ENCODE measurements around the gene NSUN3. TPM values are rescaled to one million over a fixed set of nuclear protein-coding genes. Genes with fewer than 3 reads are reported as not detected.
A peak's percentile ranks its signal among the peaks of the same experiment; 100 is the strongest.

Gene NSUN3
- total RNA-seq, 1 donor from 2014 or later, result 18.0 TPM

GRCh38 chr3:94049267-94049666 is 13.6 kb upstream of the NSUN3 start:
- H3K9me3 ChIP-seq, result no peaks in the 10 kb centered on the region
- no peaks in the 10 kb centered on the region for H3K27me3 ChIP-seq
- ATAC-seq (no peak), DNase-seq (no peak)
- H3K4me1 ChIP-seq, result no peaks in the 10 kb centered on the region
- intact Hi-C loops (cut with DNase I), result no loop called here
- H3K36me3 ChIP-seq, result peaks cover 12% of the 10 kb centered on the region
- no peak overlapping the region for H3K4me3 ChIP-seq
- TF ChIP-seq CTCF (IDR thresholded peaks at IDR 0.05), result no peak
- H3K27ac ChIP-seq, result no peak overlapping the region

- H3K27ac ChIP-seq, result no peak overlapping the region
- intact Hi-C loops (cut with DNase I), result no loop called here
- no peak for ATAC-seq
- DNase-seq, result no peak
- no peak for TF ChIP-seq CTCF (IDR thresholded peaks at IDR 0.05)
- no peaks in the 10 kb centered on the region for H3K27me3 ChIP-seq
- peaks cover 12% of the 10 kb centered on the region for H3K36me3 ChIP-seq
- H3K4me3 ChIP-seq, result no peak overlapping the region
- no peaks in the 10 kb centered on the region for H3K9me3 ChIP-seq
- H3K4me1 ChIP-seq, result no peaks in the 10 kb centered on the region
Observed at GRCh38 chr3:94050546-94050945, 12.3 kb upstream of the NSUN3 start.

GRCh38 chr3:94061297-94061696 is 1.6 kb upstream of the NSUN3 start:
- H3K27ac ChIP-seq, result no peak overlapping the region
- intact Hi-C loops (cut with DNase I), result loop anchor here (10.0 kb wide), 1 partner anchor 56 kb away; no protein-coding TSS in a partner anchor
- H3K4me1 ChIP-seq, result peaks cover 28% of the 10 kb centered on the region
- H3K9me3 ChIP-seq, result no peaks in the 10 kb centered on the region
- ATAC-seq (no peak), DNase-seq (no peak)
- no peaks in the 10 kb centered on the region for H3K36me3 ChIP-seq
- no peaks in the 10 kb centered on the region for H3K27me3 ChIP-seq
- no peak overlapping the region for H3K4me3 ChIP-seq
- TF ChIP-seq CTCF (IDR thresholded peaks at IDR 0.05), result no peak

- no peaks in the 10 kb centered on the region for H3K9me3 ChIP-seq
- H3K36me3 ChIP-seq, result peaks cover 7% of the 10 kb centered on the region
- ATAC-seq, result no peak
- peak overlapping the region; percentile 98 for H3K27ac ChIP-seq
- no peaks in the 10 kb centered on the region for H3K27me3 ChIP-seq
- TF ChIP-seq CTCF (IDR thresholded peaks at IDR 0.05), result no peak
- H3K4me1 ChIP-seq, result peaks cover 28% of the 10 kb centered on the region
- intact Hi-C loops (cut with DNase I), result loop anchor here (10.0 kb wide), 1 partner anchor 59 kb away; no protein-coding TSS in a partner anchor
- DNase-seq, result no peak
- H3K4me3 ChIP-seq, result peak overlapping the region; percentile 82
Observed at GRCh38 chr3:94063496-94064119, 747 bp downstream of the NSUN3 start.

GRCh38 chr3:94064243-94064860 is 1.5 kb downstream of the NSUN3 start:
- Histone ChIP-seq H3K27ac (no peak overlapping the region), H3K36me3 (peaks cover 7% of the 10 kb centered on the region), H3K4me1 (peaks cover 28% of the 10 kb centered on the region), H3K9me3 (no peaks in the 10 kb centered on the region), H3K4me3 (peak overlapping the region; percentile 82), H3K27me3 (no peaks in the 10 kb centered on the region)
- no peak for DNase-seq
- no peak for TF ChIP-seq CTCF (IDR thresholded peaks at IDR 0.05)
- no peak for ATAC-seq
- intact Hi-C loops (cut with DNase I), result loop anchor here (10.0 kb wide), 1 partner anchor 60 kb away; no protein-coding TSS in a partner anchor

Measured in upper lobe of right lung (tissue), 1 donor.